ENCODE results near the gene GLTPD2.
A peak's percentile ranks its signal among the peaks of the same experiment; 100 is the strongest.

The GLTPD2 gene

DNA sequence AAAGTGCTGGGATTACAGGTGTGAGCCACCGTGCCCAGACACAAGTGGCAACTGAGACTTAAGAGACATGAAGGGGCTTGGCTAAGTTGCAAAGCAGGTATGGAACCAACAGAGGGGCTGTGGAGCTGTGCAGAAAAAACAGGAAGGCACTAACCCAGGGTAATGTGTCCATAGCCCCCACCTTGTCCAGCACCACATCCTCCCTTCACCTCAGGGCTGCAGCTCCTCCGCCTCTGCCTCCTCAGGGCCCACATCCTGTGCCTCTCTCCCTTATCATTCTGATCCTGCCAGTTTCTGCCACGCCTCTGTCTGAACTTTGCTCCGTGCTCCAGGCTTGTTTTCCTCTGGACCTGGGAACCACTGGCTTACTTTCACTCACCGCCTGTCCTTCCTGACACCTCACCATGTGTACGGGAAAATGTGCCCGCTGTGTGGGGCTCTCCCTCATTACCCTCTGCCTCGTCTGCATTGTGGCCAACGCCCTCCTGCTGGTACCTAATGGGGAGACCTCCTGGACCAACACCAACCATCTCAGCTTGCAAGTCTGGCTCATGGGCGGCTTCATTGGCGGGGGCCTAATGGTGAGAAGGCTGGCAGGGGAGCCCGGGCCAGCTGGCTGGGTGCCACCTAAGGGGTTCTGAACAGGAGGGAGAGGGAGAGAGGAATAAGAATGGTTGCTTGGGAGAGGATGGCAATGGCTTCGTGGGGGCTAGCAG, 17.1 kb upstream of the GLTPD2 start, which contains the start of gene TM4SF5:
TSS of gene TM4SF5 (plus strand) at position 368 of the 716 bp plus-strand sequence. CDS start at position 405, 37 bp downstream.
- no peak for DNase-seq (ENCODE audit: low read depth, low spot score)

DNA sequence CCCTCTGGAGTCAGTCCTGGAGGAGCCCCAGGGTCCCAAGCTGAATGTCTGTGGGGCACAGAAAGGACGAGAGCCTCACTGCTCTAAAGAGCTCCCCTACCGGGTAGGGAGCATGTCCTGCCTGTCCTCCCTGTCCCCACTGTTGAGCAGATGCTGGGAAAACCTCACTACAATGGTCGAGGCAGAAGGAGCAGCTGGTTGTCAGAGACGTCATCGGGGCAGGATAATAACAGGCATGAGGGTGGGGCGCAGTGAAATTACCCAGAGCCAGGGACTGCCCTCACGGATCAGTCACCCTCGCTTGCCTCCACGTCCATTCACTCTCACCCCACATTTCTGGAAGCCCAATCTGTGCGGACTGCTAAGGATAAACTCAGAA, 16.5 kb upstream of the GLTPD2 start:
- no peak for DNase-seq (ENCODE audit: low read depth, low spot score)

DNA sequence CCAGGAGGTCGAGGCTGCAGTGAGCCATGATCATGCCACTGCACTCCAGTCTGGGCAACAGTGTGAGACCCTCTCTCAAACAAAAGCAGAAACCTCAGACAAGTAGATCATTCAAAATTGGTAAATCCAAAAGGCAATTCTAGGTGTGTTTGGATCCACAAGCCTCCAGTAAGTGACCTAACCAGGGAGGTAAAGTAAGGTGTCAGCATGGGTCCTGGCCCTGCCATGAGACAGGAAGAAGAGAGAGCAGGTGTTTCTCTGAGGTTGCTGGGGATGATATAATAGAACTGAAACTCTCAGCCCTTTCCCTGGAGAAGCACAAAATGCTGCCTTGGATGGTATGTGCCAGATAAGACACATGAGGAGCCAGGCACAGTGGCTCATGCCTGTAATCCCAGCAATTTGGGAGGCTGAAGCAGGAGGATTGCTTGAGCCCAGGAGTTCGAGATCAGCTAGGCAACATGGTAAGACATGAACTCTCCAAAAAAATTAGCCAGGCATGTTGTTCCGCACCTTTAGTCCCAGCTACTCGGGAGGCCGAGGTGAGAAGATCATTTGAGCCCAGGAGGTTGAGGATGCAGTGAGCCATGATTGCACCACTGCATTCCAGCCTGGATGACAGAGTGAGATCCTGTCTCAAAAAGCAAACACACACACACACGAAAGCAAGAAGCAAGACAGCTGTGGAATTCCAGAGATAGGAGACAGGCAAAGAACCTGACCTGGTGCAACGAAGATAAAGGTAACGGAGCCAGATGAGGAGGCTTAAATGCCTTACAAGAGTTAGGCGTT, 10.6 kb upstream of the GLTPD2 start:
- no peak for DNase-seq (ENCODE audit: low read depth, low spot score)

DNA sequence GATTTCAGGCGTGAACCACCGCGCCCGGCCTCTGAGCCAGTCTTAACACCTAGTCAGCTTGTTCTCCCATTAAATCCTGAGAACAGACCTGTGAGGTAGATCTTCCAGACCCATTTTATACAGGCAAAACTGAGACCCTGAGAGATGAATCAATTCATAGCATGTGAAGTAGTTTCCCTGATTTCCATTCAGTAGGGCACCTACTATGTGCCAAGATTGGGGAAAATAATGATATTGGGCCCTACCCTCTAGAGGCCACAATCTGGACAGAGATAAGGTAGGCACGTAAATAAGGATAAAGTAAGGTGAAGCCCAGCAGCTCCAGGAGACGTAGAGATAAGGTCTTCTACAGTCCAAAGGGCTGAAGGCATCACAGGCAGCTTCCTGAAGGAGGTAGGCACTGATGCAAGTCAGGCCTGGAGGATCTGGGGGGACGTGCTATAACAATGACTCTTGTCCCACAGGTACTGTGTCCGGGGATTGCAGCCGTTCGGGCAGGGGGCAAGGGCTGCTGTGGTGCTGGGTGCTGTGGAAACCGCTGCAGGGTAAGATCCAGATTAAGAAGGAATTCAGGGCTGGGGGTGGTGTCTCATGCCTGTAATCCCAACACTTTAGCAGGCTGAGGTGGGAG, 8.3 kb upstream of the GLTPD2 start:
- no peak for DNase-seq (ENCODE audit: low read depth, low spot score)

DNA sequence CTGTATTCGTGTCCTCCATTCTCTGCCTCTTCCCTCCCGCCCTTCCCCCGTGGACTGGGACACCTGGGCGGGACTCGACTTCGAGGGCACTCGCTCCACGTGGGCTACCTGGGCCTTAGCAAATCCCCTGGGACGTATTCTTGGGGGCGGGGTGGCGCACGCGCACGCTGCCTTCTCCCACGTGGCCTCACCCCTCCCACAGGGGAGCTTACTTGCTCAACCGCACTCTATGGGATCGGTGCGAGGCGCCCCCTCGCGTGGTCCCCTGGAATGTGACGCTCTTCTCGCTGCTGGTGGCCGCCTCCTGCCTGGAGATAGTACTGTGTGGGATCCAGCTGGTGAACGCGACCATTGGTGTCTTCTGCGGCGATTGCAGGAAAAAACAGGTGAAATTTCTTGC, 6.1 kb upstream of the GLTPD2 start:
- no peak for DNase-seq (ENCODE audit: low read depth, low spot score)

DNA sequence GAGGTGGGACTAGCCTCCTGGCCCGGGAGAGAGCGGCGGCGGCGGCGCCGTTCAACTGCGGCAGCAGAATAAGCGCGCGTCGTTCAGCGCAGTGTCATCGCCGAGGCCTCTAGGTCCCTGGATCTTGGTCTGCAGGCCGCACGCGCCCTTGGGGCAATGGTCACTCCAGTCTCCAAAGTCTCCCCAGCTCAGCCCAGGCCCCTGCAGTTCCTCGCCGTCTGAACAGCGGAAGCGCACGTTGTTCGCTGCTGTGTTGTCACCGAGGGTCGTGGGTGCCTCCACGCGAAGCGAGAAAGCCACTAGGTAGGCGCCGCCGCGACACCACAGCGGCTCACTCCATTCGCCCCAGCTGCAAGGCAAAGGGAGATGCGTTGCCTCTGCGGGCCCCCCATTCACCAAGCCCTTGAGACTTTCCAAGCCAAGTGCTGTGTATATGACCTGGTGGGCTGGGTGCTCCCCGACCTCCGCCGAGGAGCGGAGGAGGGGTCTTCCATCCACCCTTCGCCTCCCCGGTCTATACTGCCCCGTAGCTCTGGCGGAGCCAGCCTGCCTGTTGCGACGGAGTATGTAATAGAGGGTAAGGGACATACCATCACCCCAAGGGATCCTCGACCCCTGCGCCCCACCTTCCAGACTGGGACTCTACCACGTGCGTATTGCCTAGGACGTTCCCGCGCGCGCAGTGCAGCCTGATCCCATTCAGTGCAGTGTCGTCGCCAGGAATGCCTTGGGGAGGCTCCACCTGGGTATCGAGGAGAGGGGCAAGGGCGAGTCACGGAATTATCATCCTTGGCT, 3.3 kb upstream of the GLTPD2 start:
- DNase-seq (ENCODE audit: low read depth, low spot score), result no peak

DNA sequence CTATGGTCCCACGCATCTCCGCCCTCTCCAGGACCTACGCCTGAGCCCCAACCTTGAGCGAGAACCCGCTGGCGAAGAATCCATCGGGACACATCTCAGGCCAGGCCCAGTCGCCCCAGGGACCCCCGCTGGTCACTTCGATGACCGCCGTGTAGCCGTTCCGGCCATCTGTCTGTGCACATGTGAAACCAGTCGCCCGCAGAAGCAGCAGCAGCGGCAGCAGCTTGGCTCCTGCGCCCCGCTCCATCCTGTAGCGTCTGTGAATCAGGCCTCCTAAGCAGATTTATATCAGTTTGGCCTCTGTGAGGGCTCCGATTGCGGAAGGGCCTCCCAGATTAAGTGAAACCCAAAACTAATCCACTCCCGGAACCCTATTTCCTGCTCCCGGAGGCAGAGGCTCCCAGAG, 2.7 kb upstream of the GLTPD2 start, which contains the start of gene VMO1:
TSS of gene VMO1 (minus strand) at position 259 of the 406 bp plus-strand sequence. CDS start at position 247, 12 bp downstream.
- no peak for DNase-seq (ENCODE audit: low read depth, low spot score)

DNA sequence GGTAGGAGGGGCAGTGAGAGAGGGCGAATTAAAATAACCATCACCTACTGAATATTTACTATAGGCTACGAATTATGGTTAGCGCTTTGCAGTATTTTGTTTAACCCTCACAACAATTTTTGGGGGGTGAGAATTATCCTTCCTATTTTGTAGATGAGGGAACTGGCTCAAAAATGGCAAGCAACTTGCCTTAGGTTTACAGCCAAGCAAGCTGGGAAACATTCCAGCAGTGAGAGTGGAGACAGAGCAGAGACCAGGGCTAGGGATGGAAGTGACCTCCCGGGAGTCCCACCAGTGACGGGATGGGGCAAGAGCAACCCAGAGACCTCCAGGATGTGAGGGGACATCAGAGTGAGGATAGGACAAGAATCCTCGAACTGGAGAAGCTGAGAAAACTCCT, 2.2 kb upstream of the GLTPD2 start:
- no peak for DNase-seq (ENCODE audit: low read depth, low spot score)

DNA sequence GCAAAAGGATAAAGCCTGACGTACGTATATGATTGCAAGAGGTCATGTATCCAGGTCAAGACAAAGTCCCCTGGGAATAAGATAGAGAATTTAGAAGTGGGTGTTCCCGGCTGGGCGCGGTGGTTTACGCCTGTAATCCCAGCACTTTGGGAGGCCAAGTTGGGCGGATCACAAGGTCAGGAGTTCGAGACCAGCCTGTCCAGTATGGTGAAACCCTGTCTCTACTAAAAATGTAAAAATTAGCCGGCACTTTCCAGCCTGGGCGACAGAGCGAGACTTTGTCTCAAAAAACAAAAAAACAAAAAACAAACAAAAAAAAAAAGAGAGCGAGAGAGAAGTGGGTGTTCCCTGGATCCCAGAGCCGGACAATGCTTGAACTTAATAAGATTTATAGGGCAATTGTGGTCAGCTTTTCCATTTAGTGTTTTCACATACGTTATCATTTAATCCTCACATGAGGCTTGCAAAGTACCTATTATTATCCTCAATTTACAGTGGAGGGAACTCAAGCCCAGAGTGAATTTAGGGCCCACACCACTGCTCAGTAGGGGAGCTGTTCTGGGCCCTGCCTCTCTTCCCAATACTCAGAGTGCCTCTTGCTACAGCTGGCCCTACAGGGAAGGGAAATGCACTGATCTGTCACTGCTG, 481 bp upstream of the GLTPD2 start:
- DNase-seq (ENCODE audit: low read depth, low spot score), result no peak

DNA sequence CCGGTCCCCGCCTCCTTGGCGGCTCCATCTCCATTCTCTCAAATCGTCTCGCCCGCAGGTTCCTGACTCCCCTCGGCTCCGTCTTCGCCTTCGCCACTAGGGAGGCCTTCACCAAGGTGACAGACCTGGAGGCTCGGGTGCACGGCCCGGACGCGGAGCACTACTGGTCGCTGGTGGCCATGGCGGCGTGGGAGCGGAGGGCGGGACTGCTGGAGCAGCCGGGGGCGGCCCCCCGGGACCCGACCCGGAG, 862 bp downstream of the GLTPD2 start:
- DNase-seq (ENCODE audit: low read depth, low spot score), result peak; percentile 11

DNA sequence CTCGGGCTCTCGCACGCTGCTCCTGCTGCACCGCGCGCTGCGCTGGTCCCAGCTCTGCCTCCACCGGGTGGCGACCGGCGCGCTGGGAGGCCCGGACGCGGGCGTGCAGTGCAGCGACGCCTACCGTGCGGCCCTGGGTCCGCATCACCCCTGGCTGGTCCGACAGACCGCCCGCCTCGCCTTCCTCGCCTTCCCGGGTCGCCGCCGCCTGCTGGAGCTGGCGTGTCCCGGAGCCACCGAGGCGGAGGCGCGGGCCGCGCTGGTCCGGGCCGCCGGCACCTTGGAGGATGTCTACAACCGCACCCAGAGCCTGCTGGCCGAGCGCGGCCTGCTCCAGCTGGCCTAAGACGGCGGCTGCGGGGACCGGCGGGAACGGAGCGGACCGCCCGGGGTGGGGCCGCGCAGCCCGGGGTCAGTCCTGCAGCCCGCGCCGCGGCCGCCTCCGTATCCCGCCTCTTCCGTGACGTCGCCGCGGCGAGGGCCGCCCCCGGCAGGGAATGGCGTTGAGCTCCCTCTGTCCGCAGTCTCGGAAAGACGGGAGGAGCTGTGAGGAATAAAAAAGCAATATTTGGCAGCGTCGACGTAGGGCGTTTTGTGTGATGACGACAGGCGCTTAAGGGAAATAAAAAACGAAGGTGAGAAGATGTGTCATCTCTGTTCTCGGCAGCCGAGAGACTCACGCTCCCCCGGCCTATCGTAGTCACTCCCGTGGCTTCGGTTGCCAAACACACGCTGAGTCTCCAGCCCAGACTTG, 1.4 kb downstream of the GLTPD2 start:
- peak; percentile 53 for DNase-seq (ENCODE audit: low read depth, low spot score)

DNA sequence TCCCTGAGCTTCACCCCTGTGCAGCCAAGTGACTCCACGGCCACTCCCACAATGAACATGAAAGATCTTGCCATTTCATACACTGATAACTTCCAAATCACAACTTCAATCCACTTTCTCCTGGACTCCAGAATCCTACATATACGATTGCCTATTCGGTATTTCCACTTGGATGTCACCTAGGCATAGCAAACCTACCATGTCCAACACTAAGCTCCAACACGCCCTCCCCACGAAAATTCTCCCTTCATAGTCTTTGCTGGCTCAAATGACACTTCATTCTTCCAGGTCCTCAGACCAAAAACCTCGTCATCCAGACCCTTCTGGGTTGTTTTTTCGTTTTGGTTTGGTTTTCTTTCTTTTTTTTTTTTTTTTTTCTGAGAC, 1.9 kb downstream of the GLTPD2 start:
- no peak for DNase-seq (ENCODE audit: low read depth, low spot score)

DNA sequence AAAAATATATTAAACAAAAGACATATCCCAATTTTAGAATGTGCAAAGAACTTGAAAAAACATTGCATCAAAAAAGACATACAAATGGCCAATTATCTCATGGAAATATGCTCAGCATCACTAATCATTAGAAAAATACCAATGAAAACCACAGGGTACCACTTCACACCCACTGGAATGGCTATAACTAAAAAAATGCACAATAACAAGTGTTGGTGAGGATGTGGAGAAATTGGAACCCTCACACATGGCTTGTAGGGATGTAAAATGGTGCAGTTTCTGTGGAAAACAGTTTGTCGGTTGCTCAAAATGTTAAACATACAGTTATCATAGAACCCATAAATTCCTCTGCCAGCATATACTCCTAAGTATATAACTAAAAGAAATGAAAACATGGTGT, 6.4 kb downstream of the GLTPD2 start:
- DNase-seq (ENCODE audit: low read depth, low spot score), result no peak

DNA sequence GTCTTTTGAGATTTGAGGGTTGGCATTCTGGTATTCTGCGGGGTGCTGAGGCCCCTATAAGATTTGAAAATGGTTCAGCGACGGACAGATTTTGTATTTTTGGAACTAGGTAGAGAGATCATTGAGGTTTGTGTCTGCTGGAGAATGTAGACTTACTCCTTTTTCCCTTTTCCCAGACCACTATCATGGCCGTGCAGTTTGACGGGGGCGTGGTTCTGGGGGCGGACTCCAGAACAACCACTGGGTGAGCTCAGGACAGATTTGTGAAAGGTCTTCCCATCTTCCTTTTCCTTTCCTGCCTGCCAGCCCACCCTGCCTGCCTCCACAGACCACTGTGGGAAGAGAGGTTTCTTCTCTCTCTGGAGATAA, 7.8 kb downstream of the GLTPD2 start:
- no peak for DNase-seq (ENCODE audit: low read depth, low spot score)

DNA sequence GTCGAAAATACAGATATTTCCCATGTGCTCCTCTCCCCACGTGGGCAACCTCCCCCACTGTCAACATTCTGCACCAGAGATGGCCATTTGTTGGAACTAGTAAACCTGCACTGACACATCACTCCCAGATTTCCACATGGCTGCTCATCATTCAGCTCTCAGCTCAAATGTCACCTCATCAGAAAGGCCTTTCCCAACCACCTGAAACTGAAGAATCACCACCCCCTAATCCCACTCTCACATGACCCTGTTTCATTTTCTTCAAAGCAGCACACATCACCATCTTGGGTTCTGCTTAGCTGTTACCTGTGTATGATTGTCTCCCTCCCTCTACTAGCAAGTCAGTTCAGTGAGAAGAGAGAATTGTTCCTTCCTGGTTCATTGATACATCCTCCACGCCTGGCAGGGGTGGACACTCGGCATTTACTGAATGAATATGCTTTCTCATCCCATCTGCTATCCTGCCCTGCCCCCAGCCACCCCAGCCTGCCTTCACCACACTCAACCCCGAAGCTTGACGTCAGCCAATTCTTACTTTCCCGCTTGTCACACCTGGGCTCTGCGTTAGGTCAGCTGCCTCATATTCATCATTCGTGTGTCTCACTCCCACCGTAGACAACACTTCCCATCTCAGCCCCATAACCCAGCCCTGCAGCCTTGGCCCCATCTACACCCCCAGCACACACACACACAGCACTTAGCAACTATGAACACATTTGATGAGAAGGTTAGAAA, 11.9 kb downstream of the GLTPD2 start:
- DNase-seq (ENCODE audit: low read depth, low spot score), result no peak

DNA sequence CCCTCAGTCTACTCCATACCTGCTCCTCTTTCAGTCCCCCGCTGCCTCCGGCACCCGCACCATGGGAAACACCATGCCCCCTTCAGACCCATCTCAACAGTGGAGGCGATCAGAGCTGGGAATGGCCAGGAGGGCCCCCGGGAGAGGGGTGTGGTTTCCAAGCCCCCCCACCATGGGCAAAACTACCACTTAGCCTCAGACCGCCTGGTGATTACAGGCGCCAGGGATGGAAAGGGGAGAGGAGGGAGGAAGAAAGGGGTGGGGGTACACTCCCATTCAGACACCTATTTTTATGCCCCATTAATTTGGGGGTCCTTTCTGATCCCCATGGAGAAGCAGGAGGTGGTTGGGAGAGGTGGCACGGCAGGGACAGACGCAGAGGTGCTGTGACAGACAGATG, 13.5 kb downstream of the GLTPD2 start, which contains the start of gene C17orf114:
TSS of gene C17orf114 (minus strand) at position 101 of the 400 bp plus-strand sequence.
- no peak for DNase-seq (ENCODE audit: low read depth, low spot score)

DNA sequence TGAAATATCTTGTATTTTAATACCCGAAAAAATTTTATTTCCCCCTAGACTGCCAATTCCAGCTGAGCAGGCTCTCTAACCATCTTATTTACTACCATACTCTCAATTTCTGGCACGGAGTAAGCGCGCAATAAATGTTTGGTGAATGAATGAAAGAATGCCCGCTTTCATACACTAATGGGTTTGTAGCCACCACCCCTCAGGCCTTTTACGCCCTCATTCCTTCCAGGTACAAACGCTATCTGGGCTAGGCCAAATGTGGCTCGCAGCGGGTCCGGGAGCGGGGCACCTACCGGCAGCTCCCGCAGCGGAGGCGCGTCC, 17.7 kb downstream of the GLTPD2 start:
- no peak for DNase-seq (ENCODE audit: low read depth, low spot score)

DNA sequence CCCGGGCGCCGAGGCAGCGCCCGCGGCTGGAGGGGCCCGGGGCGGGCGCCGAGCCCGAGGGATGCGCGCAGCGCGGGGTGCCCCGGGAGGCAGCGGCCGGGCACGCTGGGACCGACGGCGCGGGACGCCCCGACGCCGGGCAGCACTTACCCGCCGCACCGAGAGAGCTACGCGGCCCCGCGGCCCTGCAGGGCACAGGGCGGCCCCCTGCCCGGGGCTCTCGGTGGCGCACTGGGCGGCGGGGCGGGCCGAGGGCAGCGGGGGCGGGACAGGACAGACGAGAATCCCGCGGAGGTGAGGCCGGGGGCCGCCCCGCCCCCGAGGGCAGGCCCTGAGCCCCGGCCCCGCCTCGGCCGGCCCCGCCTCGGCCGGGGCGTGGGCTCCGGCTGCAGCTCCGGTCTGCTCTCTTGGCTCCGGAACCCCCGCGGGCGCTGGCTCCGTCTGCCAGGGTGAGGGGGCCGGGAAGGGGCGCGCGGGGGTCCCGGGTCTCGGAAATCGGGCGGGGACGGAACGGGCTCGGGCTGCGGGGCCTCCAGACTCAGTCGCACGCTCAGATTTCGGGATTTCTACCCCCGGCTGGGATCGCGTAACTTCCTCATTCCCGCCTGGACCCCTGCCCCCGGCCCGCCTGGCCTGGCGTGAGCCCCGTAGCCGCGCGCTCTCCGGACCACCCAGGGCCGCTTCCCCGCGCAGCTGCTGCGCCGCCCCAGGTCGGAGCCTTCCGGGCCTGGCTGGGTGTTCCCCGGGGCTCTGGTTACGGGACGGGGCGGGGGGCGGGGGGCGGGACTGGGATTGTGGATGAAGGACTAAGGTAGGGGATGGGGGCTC, 18.2 kb downstream of the GLTPD2 start, which contains the start of gene PLD2:
TSS of gene PLD2 (plus strand) at position 376 of the 828 bp plus-strand sequence. CDS start 621 bp downstream, outside the sequence.
- peak; percentile 69 for DNase-seq (ENCODE audit: low read depth, low spot score)

Measured in activated CD4-positive, CD25-positive, alpha-beta regulatory T cell treated with anti-CD3 and anti-CD28 coated beads, Interleukin-2, amount 50 U/mL, for 16 hours (primary cell).